RPMI7951 (cell line): ENCODE results near the gene TDRD1. TPM values are rescaled to one million over a fixed set of nuclear protein-coding genes. Genes with fewer than 3 reads are reported as not detected.

Experiments
- DNase-seq: peaks from one replicate; pipeline ENCODE4 v3.0.0-alpha.2; 2012; ENCODE audit warnings: low read depth
- total RNA-seq: library from RNA; depleted of rRNA; stranded (reverse); fragments of >200 nt; shearing (Covaris generic); gene quantifications from 2 replicates; pipeline ENCODE4 v1.2.3, GENCODE V29; 2014

TDRD1 gene
- total RNA-seq, 1 experiment from 2014 or later: not detected

GRCh38 chr10:114261076-114261475 lies 81.9 kb downstream of the TDRD1 start:
- DNase-seq: peak; percentile 89

GRCh38 chr10:114262496-114262895 lies 83.3 kb downstream of the TDRD1 start:
- DNase-seq: no peak

- no peak for DNase-seq
Measured at GRCh38 chr10:114265392-114266053, 86.4 kb downstream of the TDRD1 start.

GRCh38 chr10:114266521-114266920 lies 87.4 kb downstream of the TDRD1 start:
- no peak for DNase-seq

GRCh38 chr10:114271075-114271778 lies 92.1 kb downstream of the TDRD1 start:
- DNase-seq: peak; percentile 71

GRCh38 chr10:114271779-114272167 lies 92.6 kb downstream of the TDRD1 start:
- peak; percentile 94 for DNase-seq

- DNase-seq: no peak
Measured at GRCh38 chr10:114272696-114273095, 93.5 kb downstream of the TDRD1 start.

- no peak for DNase-seq
Measured at GRCh38 chr10:114273910-114274309, 94.8 kb downstream of the TDRD1 start.

- DNase-seq: no peak
Measured at GRCh38 chr10:114274616-114275453, 95.7 kb downstream of the TDRD1 start.

GRCh38 chr10:114276066-114276465 lies 96.9 kb downstream of the TDRD1 start:
- DNase-seq: no peak

GRCh38 chr10:114276671-114277070 lies 97.5 kb downstream of the TDRD1 start:
- DNase-seq: no peak

GRCh38 chr10:114278140-114278883 lies 99.2 kb downstream of the TDRD1 start:
- DNase-seq: no peak

- DNase-seq: no peak
Measured at GRCh38 chr10:114278884-114279191, 99.7 kb downstream of the TDRD1 start.

- no peak for DNase-seq
Measured at GRCh38 chr10:114279289-114279688, 100.1 kb downstream of the TDRD1 start.

GRCh38 chr10:114279901-114280644 lies 100.9 kb downstream of the TDRD1 start:
- DNase-seq: no peak

- DNase-seq: no peak
Measured at GRCh38 chr10:114281006-114281405, 101.9 kb downstream of the TDRD1 start.

GRCh38 chr10:114281461-114281860 lies 102.3 kb downstream of the TDRD1 start:
- DNase-seq: no peak
